SK-N-SH (cell line): ENCODE results near the gene HIPK3. TPM values are rescaled to one million over a fixed set of nuclear protein-coding genes. Genes with fewer than 3 reads are reported as not detected.

Source experiments
- CTCF ChIA-PET: fragments of 300-600, 350-600 bp; formaldehyde crosslinking; extraction: SDS; loops from one replicate; lab custom pipeline; 2021; lab: Yijun Ruan, JAX
- POLR2A ChIA-PET: fragments of 350-600 bp; sonication (Branson Sonifier 250); formaldehyde crosslinking; extraction: SDS; loops from one replicate; lab custom pipeline; 2020; ENCODE audit warnings: antibody characterized with exemption, inconsistent platforms; lab: Yijun Ruan, JAX
- DNase-seq: peaks from one replicate; pipeline ENCODE4 v3.0.0; 2012
- H2AFZ ChIP-seq: fragments of 200-600 bp; sonication (generic); 2 replicates; pipeline ENCODE4 v1.8.1; 2016; ENCODE audit warnings: antibody characterized with exemption, mild to moderate bottlenecking, low read depth
- H3F3A ChIP-seq: fragments of 200-600 bp; sonication (generic); replicated peaks from 2 replicates; pipeline ENCODE3; 2016; ENCODE audit warnings: antibody characterized with exemption, mild to moderate bottlenecking; ENCODE audit not compliant: insufficient read depth
- H3K27ac ChIP-seq, 2 experiments: fragments of 200-500 bp in 1 of 2; fragments of 200-600 bp in 1 of 2; sonication (Bioruptor generic) in 1 of 2; sonication (generic), shearing (Covaris generic) in 1 of 2; 2 replicates each; pipeline versions ENCODE4 v1.5.1 to v1.6.1; 2014 to 2016; ENCODE audit warnings: low read depth in 2 of 2, inconsistent platforms in 1 of 2, low read length in 1 of 2, mild to moderate bottlenecking in 1 of 2, mixed read lengths in 1 of 2
- H3K27me3 ChIP-seq: fragments of 200-600 bp; sonication (generic), shearing (Covaris generic); 2 replicates; pipeline ENCODE4 v1.6.1; 2016; ENCODE audit warnings: mixed run types; ENCODE audit not compliant: insufficient read depth
- H3K36me3 ChIP-seq, 2 experiments: fragments of 200-500 bp in 1 of 2; fragments of 200-600 bp in 1 of 2; sonication (Bioruptor generic) in 1 of 2; sonication (generic) in 1 of 2; replicated peaks in 1 of 2; 2 replicates each; pipeline versions ENCODE3 to v1.5.1; 2014 to 2016; ENCODE audit warnings: low read length in 1 of 2, mild to moderate bottlenecking in 1 of 2; ENCODE audit not compliant: insufficient read depth in 2 of 2, control insufficient read depth in 1 of 2
- H3K4me1 ChIP-seq, 2 experiments: fragments of 200-500 bp in 1 of 2; fragments of 200-600 bp in 1 of 2; sonication (Bioruptor generic) in 1 of 2; sonication (generic), shearing (Covaris generic) in 1 of 2; 2 replicates each; pipeline versions ENCODE4 v1.5.1 to v1.6.1; 2014 to 2016; ENCODE audit warnings: low read depth in 1 of 2, low read length in 1 of 2, mixed run types in 1 of 2; ENCODE audit not compliant: insufficient read depth in 2 of 2, control insufficient read depth in 1 of 2
- H3K4me2 ChIP-seq: fragments of 200-600 bp; sonication (generic), shearing (Covaris generic); 2 replicates; pipeline ENCODE4 v1.6.1; 2017; ENCODE audit warnings: mixed run types
- H3K4me3 ChIP-seq, 2 experiments: fragments of 200-500 bp in 1 of 2; fragments of 200-600 bp in 1 of 2; sonication (Bioruptor generic) in 1 of 2; sonication (generic), shearing (Covaris generic) in 1 of 2; 2 replicates each; pipeline versions ENCODE4 v1.5.1 to v1.8.1; 2014 to 2016; ENCODE audit warnings: low read depth in 2 of 2, inconsistent platforms in 1 of 2, low read length in 1 of 2, mild to moderate bottlenecking in 1 of 2, mixed read lengths in 1 of 2, moderate library complexity in 1 of 2
- H3K79me2 ChIP-seq: fragments of 200-600 bp; sonication (generic); 2 replicates; pipeline ENCODE4 v1.8.1; 2017; ENCODE audit warnings: mild to moderate bottlenecking; ENCODE audit not compliant: insufficient read depth
- H3K9ac ChIP-seq: fragments of 200-600 bp; sonication (generic); 2 replicates; pipeline ENCODE4 v1.6.1; 2017; ENCODE audit warnings: mixed run types
- H3K9me2 ChIP-seq: fragments of 200-600 bp; sonication (generic); 2 replicates; pipeline ENCODE4 v1.6.1; 2017; ENCODE audit warnings: mixed run types
- H3K9me3 ChIP-seq: fragments of 200-600 bp; sonication (generic); 2 replicates; pipeline ENCODE4 v1.6.1; 2017; ENCODE audit warnings: mixed run types, mild to moderate bottlenecking, moderate library complexity
- H4K20me1 ChIP-seq: fragments of 200-600 bp; sonication (generic); 2 replicates; pipeline ENCODE4 v1.6.1; 2017; ENCODE audit warnings: mild to moderate bottlenecking, mixed run types; ENCODE audit not compliant: insufficient read depth
- CHD2 ChIP-seq: fragments of 150-350 bp; IDR thresholded peaks from 2 replicates; pipeline ENCODE4 v1.6.1; 2018; ENCODE audit warnings: low read length; ENCODE audit not compliant: partially characterized antibody
- EZH2phosphoT487 ChIP-seq: fragments of 200-600 bp; sonication (generic); IDR thresholded peaks from 2 replicates; pipeline ENCODE4 v1.6.1; 2017; ENCODE audit warnings: low read depth, mixed run types, mild to moderate bottlenecking, antibody characterized with exemption, moderate library complexity, borderline replicate concordance
- FOSL2 ChIP-seq: IDR thresholded peaks from 2 replicates; pipeline ENCODE4 v1.4.0; 2012; ENCODE audit warnings: low read depth, mild to moderate bottlenecking, moderate library complexity, borderline replicate concordance
- FOXJ3 ChIP-seq: sonication (generic); formaldehyde crosslinking; IDR thresholded peaks from 2 replicates; pipeline ENCODE4 v1.5.1; 2020; ENCODE audit warnings: mild to moderate bottlenecking, missing genetic modification reagents
- GATA2 ChIP-seq: sonication (generic); formaldehyde crosslinking; IDR thresholded peaks from 2 replicates; pipeline ENCODE4 v1.5.0; 2020; ENCODE audit warnings: mild to moderate bottlenecking, missing genetic modification reagents
- JUND ChIP-seq: IDR thresholded peaks from 2 replicates; pipeline ENCODE4 v1.4.0; 2012
- MEF2A ChIP-seq: IDR thresholded peaks from 2 replicates; pipeline ENCODE4 v1.4.0; 2012; ENCODE audit warnings: low read depth, borderline replicate concordance
- NFIC ChIP-seq: IDR thresholded peaks from 2 replicates; pipeline ENCODE4 v1.4.0; 2012; ENCODE audit warnings: borderline replicate concordance
- NRF1 ChIP-seq: IDR thresholded peaks from 2 replicates; pipeline ENCODE4 v1.6.1; 2012; ENCODE audit warnings: low read depth, mild to moderate bottlenecking, low read length
- PBX3 ChIP-seq: IDR thresholded peaks from 2 replicates; pipeline ENCODE4; 2012
- POLR2AphosphoS5 ChIP-seq: IDR thresholded peaks from 2 replicates; pipeline ENCODE4 v1.6.1; 2012; ENCODE audit warnings: low read depth, low read length
- RAD21 ChIP-seq: IDR thresholded peaks from 2 replicates; pipeline ENCODE4 v1.6.1; 2012; ENCODE audit warnings: mild to moderate bottlenecking, low read length
- RCOR1 ChIP-seq: fragments of 150-350 bp; IDR thresholded peaks from 2 replicates; pipeline ENCODE4 v1.6.1; 2017; ENCODE audit warnings: antibody characterized with exemption, low read length
- RFX5 ChIP-seq: IDR thresholded peaks from 2 replicates; pipeline ENCODE4 v1.6.1; 2012; ENCODE audit warnings: mild to moderate bottlenecking, improper control_type of control experiment, low read length
- RXRA ChIP-seq: IDR thresholded peaks from 2 replicates; pipeline ENCODE4 v1.4.0; 2012; ENCODE audit warnings: low read depth, mild to moderate bottlenecking, borderline replicate concordance
- SIN3A ChIP-seq: IDR thresholded peaks from 2 replicates; pipeline ENCODE4 v1.6.1; 2012; ENCODE audit warnings: low read depth, mild to moderate bottlenecking, low read length, moderate library complexity, borderline replicate concordance
- SMC3 ChIP-seq: IDR thresholded peaks from 2 replicates; pipeline ENCODE4 v1.6.1; 2012; ENCODE audit warnings: low read depth, low read length, improper control_type of control experiment
- TAF1 ChIP-seq: IDR thresholded peaks from 2 replicates; pipeline ENCODE4 v1.6.1; 2012; ENCODE audit warnings: low read depth, mild to moderate bottlenecking, low read length, moderate library complexity, borderline replicate concordance
- TEAD4 ChIP-seq: IDR thresholded peaks from 2 replicates; pipeline ENCODE4 v1.4.0; 2012; ENCODE audit warnings: mild to moderate bottlenecking, borderline replicate concordance; ENCODE audit not compliant: insufficient read depth
- USF2 ChIP-seq: fragments of 150-350 bp; IDR thresholded peaks from 2 replicates; pipeline ENCODE4 v1.6.1; 2017; ENCODE audit warnings: antibody characterized with exemption, low read length, low read depth, borderline replicate concordance
- WGBS: methylation state at CpG from one replicate; pipeline ENCODE4 v1.1.6; 2017; ENCODE audit warnings: low lambda C conversion rate; 5-methylcytosine and 5-hydroxymethylcytosine counted together
- polyA plus RNA-seq, 3 experiments: library from polyadenylated mRNA; depleted of rRNA; stranded (reverse); fragments of >200 nt; gene quantifications; 2 replicates each; pipeline ENCODE4 v1.2.3, GENCODE V29; 2012
- TF ChIP-seq, protein P1 (sequence below): IDR thresholded peaks from 2 replicates; pipeline ENCODE4 v1.6.1; 2012; ENCODE audit warnings: mild to moderate bottlenecking, low read depth, low read length, moderate library complexity

Gene HIPK3
- polyA plus RNA-seq, 1 of the 3 experiments (the other 2 are of a cell fraction), result 5.2 TPM

- Histone ChIP-seq H2AFZ (no peak overlapping the region), H3K4me2 (no peak overlapping the region), H3K36me3 (no peaks in the 10 kb centered on the region), H3K9me2 (no peaks in the 10 kb centered on the region), H3K9me3 (no peaks in the 10 kb centered on the region), H4K20me1 (no peaks in the 10 kb centered on the region), H3K27me3 (no peaks in the 10 kb centered on the region), H3K4me3 (no peak overlapping the region), H3K9ac (no peak overlapping the region), H3K4me1 (peaks cover 0 to 8% of the 10 kb centered on the region in 2 experiments; a peak in 1 of 4 replicates), H3K27ac (no peak overlapping the region), H3K79me2 (no peaks in the 10 kb centered on the region), H3F3A (peaks cover 6% of the 10 kb centered on the region)
- TF ChIP-seq USF2 (no peak), POLR2AphosphoS5 (no peak), FOSL2 (no peak), TEAD4 (no peak), SMC3 (no peak), FOXJ3 (CRISPR knock-in tag) (no peak), EZH2phosphoT487 (no peak), PBX3 (no peak), CHD2 (no peak), JUND (no peak), RFX5 (no peak)
- POLR2A ChIA-PET, result no interaction called here
- CTCF ChIA-PET, result no interaction called here
- 96% methylated on average over 6 of the region's 6 CpGs for WGBS
- no peak for DNase-seq
These were observed 20.1 kb upstream of the HIPK3 start for GRCh38 chr11:33237039-33237597.

DNA sequence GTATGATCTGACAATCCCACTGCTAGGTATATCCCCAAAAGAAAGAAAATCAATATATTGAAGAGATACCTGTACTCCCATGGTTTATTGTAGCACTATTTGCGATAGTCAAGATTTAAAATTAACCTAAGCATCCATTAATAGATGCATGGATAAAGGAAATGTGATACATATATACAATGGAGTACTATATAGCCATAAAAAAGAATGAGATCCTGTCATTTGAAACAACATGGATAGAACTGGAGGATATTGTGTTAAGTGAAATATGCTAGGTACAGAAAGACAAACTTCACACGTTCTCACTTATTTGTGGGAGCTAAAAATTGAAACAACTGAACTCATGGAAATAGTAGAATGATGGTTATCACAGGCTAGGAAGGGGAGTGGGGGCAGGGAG, 14.6 kb upstream of the HIPK3 start:
- H2AFZ ChIP-seq, result no peak overlapping the region

More for the DNA sequence above, 14.6 kb upstream of the HIPK3 start:
- ChIA-PET POLR2A (no interaction called here), CTCF (no interaction called here)
- Histone ChIP-seq H3K4me3 (no peak overlapping the region), H3F3A (no peaks in the 10 kb centered on the region), H3K9me3 (no peaks in the 10 kb centered on the region), H4K20me1 (no peaks in the 10 kb centered on the region), H3K36me3 (no peaks in the 10 kb centered on the region), H3K9ac (no peak overlapping the region), H3K4me2 (no peak overlapping the region), H3K9me2 (no peaks in the 10 kb centered on the region), H3K4me1 (no peaks in the 10 kb centered on the region), H3K27ac (no peak overlapping the region), H3K79me2 (no peaks in the 10 kb centered on the region), H3K27me3 (no peaks in the 10 kb centered on the region)
- 32% methylated on average over 2 of the region's 2 CpGs for WGBS
- DNase-seq, result no peak
- TF ChIP-seq PBX3, result no peak
- TF ChIP-seq GATA2 (CRISPR knock-in tag), result no peak
- no peak for TF ChIP-seq NFIC
- TF ChIP-seq RXRA, result no peak
- TF ChIP-seq RFX5, result no peak
- no peak for TF ChIP-seq MEF2A
- TF ChIP-seq RAD21, result no peak
- TF ChIP-seq TAF1, result no peak
- TF ChIP-seq RCOR1, result no peak
- no peak for TF ChIP-seq SIN3A
- no peak for TF ChIP-seq FOXJ3 (CRISPR knock-in tag)
- no peak for TF ChIP-seq USF2
- no peak for TF ChIP-seq CHD2
- TF ChIP-seq NRF1, result no peak
- TF ChIP-seq, protein P1, sequence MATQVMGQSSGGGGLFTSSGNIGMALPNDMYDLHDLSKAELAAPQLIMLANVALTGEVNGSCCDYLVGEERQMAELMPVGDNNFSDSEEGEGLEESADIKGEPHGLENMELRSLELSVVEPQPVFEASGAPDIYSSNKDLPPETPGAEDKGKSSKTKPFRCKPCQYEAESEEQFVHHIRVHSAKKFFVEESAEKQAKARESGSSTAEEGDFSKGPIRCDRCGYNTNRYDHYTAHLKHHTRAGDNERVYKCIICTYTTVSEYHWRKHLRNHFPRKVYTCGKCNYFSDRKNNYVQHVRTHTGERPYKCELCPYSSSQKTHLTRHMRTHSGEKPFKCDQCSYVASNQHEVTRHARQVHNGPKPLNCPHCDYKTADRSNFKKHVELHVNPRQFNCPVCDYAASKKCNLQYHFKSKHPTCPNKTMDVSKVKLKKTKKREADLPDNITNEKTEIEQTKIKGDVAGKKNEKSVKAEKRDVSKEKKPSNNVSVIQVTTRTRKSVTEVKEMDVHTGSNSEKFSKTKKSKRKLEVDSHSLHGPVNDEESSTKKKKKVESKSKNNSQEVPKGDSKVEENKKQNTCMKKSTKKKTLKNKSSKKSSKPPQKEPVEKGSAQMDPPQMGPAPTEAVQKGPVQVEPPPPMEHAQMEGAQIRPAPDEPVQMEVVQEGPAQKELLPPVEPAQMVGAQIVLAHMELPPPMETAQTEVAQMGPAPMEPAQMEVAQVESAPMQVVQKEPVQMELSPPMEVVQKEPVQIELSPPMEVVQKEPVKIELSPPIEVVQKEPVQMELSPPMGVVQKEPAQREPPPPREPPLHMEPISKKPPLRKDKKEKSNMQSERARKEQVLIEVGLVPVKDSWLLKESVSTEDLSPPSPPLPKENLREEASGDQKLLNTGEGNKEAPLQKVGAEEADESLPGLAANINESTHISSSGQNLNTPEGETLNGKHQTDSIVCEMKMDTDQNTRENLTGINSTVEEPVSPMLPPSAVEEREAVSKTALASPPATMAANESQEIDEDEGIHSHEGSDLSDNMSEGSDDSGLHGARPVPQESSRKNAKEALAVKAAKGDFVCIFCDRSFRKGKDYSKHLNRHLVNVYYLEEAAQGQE, result no peak
